Heart left ventricle (tissue), 16 donors: ENCODE results near the gene PIGT. TPM values are rescaled to one million over a fixed set of nuclear protein-coding genes. Genes with fewer than 3 reads are reported as not detected.

Experiments used
- ATAC-seq, 4 donors: fragments of 200-7000 bp; cut with Tn5 transposase; one replicate each; pipeline ENCODE4 v1.9.1; 2020 to 2022; ENCODE audit warnings: moderate library complexity in 4 of 4, mild to moderate bottlenecking in 3 of 4, moderate number of reproducible peaks in 1 of 4
- DNase-seq, 5 donors: peaks; one replicate each; pipeline ENCODE4 v3.0.0-alpha.2; 2020
- H3K27ac ChIP-seq, 12 donors: fragments of 200-600 bp; sonication (generic) in 4 of 12; one replicate each; pipeline versions ENCODE4 v1.5.0 to v1.8.0; 2016 to 2022; ENCODE audit warnings: mild to moderate bottlenecking in 2 of 12
- H3K27me3 ChIP-seq, 9 donors: fragments of 200-600 bp; sonication (generic) in 2 of 9; one replicate each; pipeline versions ENCODE4 v1.5.1 to v1.8.0; 2016 to 2022; ENCODE audit warnings: mild to moderate bottlenecking in 3 of 9
- H3K36me3 ChIP-seq, 9 donors: fragments of 200-600 bp; sonication (generic) in 2 of 9; one replicate each; pipeline versions ENCODE4 v1.5.0 to v1.8.0; 2018 to 2022; ENCODE audit warnings: mild to moderate bottlenecking in 2 of 9
- H3K4me1 ChIP-seq, 12 donors: fragments of 200-600 bp; sonication (generic) in 4 of 12; one replicate each; pipeline versions ENCODE4 v1.5.0 to v1.8.0; 2016 to 2022; ENCODE audit warnings: mild to moderate bottlenecking in 3 of 12
- H3K4me3 ChIP-seq, 12 donors: fragments of 200-600 bp; sonication (generic) in 4 of 12; one replicate each; pipeline versions ENCODE4 v1.5.0 to v1.8.0; 2017 to 2022; ENCODE audit warnings: mild to moderate bottlenecking in 9 of 12, moderate library complexity in 4 of 12
- H3K9me3 ChIP-seq, 12 donors: fragments of 200-600 bp; sonication (generic) in 4 of 12; one replicate each; pipeline versions ENCODE4 v1.5.0 to v1.8.0; 2016 to 2022; ENCODE audit warnings: mild to moderate bottlenecking in 1 of 12
- CTCF ChIP-seq, 12 donors: fragments of 200-600 bp; sonication (generic) in 4 of 12; IDR thresholded peaks; one replicate each; pipeline versions ENCODE4 v1.5.0 to v1.8.0; 2018 to 2022; ENCODE audit warnings: antibody characterized with exemption in 12 of 12, mild to moderate bottlenecking in 5 of 12
- POLR2A ChIP-seq, 2 donors: fragments of 450-650 bp; IDR thresholded peaks; one replicate each; pipeline ENCODE4 v1.6.1; 2017; ENCODE audit warnings: antibody characterized with exemption in 2 of 2, mild to moderate bottlenecking in 2 of 2, moderate library complexity in 2 of 2
- WGBS, 4 donors: extraction: QIAGEN DNeasy Blood & Tissue Kit in 2 of 4; methylation state at CpG; one replicate each; pipeline versions ENCODE4 v1.1.5 to v1.1.7; 2013 to 2018; 5-methylcytosine and 5-hydroxymethylcytosine counted together
- intact Hi-C, 10 donors: fragments of 100-400 bp; cut with DNase I; formaldehyde crosslinking; loops; one replicate each; pipeline versions ENCODE4 v1.11.1 to v1.14.2; 2022
- polyA plus RNA-seq, 2 donors: library from polyadenylated mRNA; stranded (reverse); fragments of 200-250 nt; gene quantifications; one replicate each; pipeline ENCODE4 v1.2.3, GENCODE V29; 2013
- total RNA-seq, 9 donors: library from RNA; depleted of rRNA in 2 of 9; stranded (reverse); fragments of >200 nt in 2 of 9; fragmentation: NEBNext Ultra II Directional in 3 of 9; extraction: Animal tissue kit (Norgen Biotek cat#: 25700) in 3 of 9; gene quantifications; one replicate each; pipeline versions ENCODE4 v1.1.0 to v1.2.4, GENCODE V29; 2016 to 2023
- donor health status: ischemic (EF 13 %, LVEDD 7.1; RV severe dilation, severe dysfunction).
- donor health status: healthy with polysubstance abuse.
- donor health status: DM: no; HTN: yes; CAD: no.
- donor health status: DM: no; HTN: no; CAD: no.
- donor health status: ischemic (EF 25% LVEDD 6.9; RV normal size, moderate dysfunction).
- donor health status: ischemic (EF 25% LVEDD 5.7; RV mildly dilated, moderate dysfunction).
- donor health status: healthy.
- donor health status: DM: yes; HTN: yes; CAD: no.
- donor health status: ischemic (EF 35%, LVEDD 5.7; RV mildly dilated, moderate dysfunction).
- donor health status: nonischemic (EF 11% LVEDD 7.7; RV severe dilation, severe dysfunction).
- donor health status: DM: yes; HTN: yes; CAD: no.
- donor health status: PGD.
- donor health status: ischemic (EF 29% LVEDD 5.4; RV normal size, mild dysfunction).
- donor health status: nonischemic (EF 23%, LVEDD 6.1; RV moderate dilation, normal function).

PIGT gene
- total and polyA plus RNA-seq, 11 donors: 106 to 224 (median 165) TPM

- Histone ChIP-seq H3K4me3 (no peak overlapping the region), H3K27me3 (no peaks in the 10 kb centered on the region), H3K4me1 (no peaks in the 10 kb centered on the region), H3K9me3 (peaks cover 0 to 6% (median 0%) of the 10 kb centered on the region in 12 donors), H3K27ac (no peak overlapping the region), H3K36me3 (no peaks in the 10 kb centered on the region)
- no peak for TF ChIP-seq CTCF (IDR thresholded peaks at IDR 0.05)
- TF ChIP-seq POLR2A (IDR thresholded peaks at IDR 0.05): no peak
- 95 to 98% (median 96%) methylated on average over 2 of the region's 2 CpGs for WGBS, 4 donors
- intact Hi-C loops: no loop called here
- ATAC-seq (no peak), DNase-seq (no peak)
These were observed 25.0 kb upstream of the PIGT start for GRCh38 chr20:45390931-45391330.

DNA sequence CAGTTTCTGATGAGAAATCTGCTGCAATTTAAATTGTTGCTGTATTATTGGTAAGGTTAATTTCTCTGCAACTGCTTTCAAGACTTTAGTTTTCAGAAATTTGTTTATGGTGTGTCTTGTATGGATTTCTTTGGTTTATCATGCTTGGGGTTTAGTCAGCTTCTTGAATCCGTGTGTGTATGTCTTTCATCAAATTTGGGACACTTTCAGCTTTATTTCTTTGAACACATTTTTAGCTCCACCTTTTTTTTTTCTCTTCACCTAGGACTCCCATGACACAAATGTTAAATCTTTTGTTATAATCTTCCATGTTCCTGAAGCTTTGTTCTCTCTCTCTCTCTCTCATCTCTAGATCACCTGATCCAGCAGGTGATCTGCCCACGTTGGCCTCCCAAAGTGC is 24.4 kb upstream of the PIGT start:
- H3K4me3 ChIP-seq: no peak overlapping the region
- intact Hi-C loops: no loop called here
- H3K4me1 ChIP-seq: no peaks in the 10 kb centered on the region
- DNase-seq: no peak
- peaks cover 0 to 6% (median 0%) of the 10 kb centered on the region in 12 donors for H3K9me3 ChIP-seq
- ATAC-seq: no peak
- no peak overlapping the region for H3K27ac ChIP-seq
- TF ChIP-seq POLR2A (IDR thresholded peaks at IDR 0.05): no peak
- no peak for TF ChIP-seq CTCF (IDR thresholded peaks at IDR 0.05)
- H3K27me3 ChIP-seq: no peaks in the 10 kb centered on the region
- 60 to 79% (median 65%) methylated on average over 2 of the region's 2 CpGs for WGBS, 4 donors
- no peaks in the 10 kb centered on the region for H3K36me3 ChIP-seq

DNA sequence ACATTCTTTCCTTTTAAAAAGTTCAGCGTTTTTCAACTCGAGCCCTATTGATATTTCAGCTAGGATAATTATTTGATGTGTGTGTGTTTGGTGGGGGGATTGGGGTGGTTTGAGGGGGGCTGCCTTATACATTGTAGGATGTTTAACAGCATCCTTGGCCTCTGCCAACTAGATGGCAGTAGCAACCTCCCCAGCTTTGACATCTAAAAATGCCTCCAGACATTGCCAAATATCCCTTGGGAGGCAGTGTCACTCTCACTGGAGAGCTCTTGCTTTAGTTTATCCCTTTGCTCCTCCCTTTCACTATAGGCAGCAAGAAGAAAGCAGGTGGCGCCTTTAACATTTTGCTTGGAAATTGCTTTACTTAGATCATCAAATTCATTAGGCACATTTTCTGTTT is 23.2 kb upstream of the PIGT start:
- H3K4me3 ChIP-seq: no peak overlapping the region
- no peaks in the 10 kb centered on the region for H3K4me1 ChIP-seq
- WGBS, 4 donors: 79 to 89% (median 84%) methylated on average over 3 of the region's 3 CpGs
- no peaks in the 10 kb centered on the region for H3K27me3 ChIP-seq
- H3K27ac ChIP-seq: no peak overlapping the region
- TF ChIP-seq POLR2A (IDR thresholded peaks at IDR 0.05): no peak
- TF ChIP-seq CTCF (IDR thresholded peaks at IDR 0.05): peak in 5 of 12 donors; percentile 5 to 33 (median 13)
- H3K9me3 ChIP-seq: peaks cover 0 to 2% (median 0%) of the 10 kb centered on the region in 12 donors
- ATAC-seq: peak in 1 of 4 donors; percentile 42
- intact Hi-C loops: no loop called here
- no peaks in the 10 kb centered on the region for H3K36me3 ChIP-seq
- DNase-seq: no peak

DNA sequence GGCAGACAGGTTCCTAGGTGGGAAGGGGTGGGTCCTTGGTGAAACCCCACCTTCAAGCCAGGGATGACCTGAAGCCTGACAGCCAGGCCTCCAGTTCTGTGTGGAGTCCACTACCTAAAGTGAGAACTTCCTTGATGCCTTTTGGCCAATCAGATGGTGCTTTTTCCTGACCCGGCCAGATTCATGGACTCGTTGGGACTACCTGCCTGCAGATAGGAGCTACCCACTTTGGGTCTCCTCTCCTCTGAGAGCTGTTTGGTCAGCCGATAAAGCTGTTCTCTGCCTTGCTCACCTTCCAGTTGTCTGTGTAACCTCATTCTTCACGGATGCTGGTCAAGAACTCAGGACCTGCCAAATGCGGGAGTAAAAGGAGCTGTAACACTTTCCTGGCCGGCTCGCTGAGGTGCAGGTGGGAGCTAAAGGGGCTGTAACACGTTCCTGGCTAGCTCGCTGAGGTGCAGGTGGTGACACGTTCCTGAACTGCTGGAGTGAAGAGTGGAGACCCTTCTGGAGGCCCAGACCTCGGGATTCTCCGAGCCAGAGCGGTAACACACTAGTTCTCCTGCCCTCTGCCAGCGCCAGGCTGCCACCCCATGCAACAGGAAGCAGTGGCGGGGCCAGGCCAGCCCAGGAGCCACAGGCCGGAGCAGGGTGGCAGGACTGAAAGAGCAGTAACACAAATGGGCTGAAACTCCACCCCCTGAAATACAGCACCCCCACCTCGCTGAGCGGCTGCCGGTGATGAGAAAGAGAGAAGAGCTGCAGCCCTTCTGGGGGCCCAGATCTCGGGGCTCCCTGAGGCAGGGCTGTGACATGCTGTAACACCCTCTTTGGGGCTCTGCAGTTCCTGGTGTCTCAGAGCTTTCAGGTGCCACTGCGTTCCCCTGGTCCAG is 21.5 kb upstream of the PIGT start:
- no peaks in the 10 kb centered on the region for H3K27me3 ChIP-seq
- peak in 1 of 4 donors; percentile 13 for ATAC-seq
- intact Hi-C loops: no loop called here
- no peak for TF ChIP-seq CTCF (IDR thresholded peaks at IDR 0.05)
- no peak for TF ChIP-seq POLR2A (IDR thresholded peaks at IDR 0.05)
- H3K36me3 ChIP-seq: no peaks in the 10 kb centered on the region
- H3K4me3 ChIP-seq: no peak overlapping the region
- H3K27ac ChIP-seq: no peak overlapping the region
- DNase-seq: no peak
- H3K9me3 ChIP-seq: peaks cover 0 to 1% (median 0%) of the 10 kb centered on the region in 12 donors
- H3K4me1 ChIP-seq: no peaks in the 10 kb centered on the region
- 82 to 88% (median 86%) methylated on average over 18 to 21 of the region's 21 CpGs for WGBS, 4 donors
